Neural progenitor cell (in vitro differentiated cells): ENCODE results near the gene PAX9.

Source experiments
- CTCF ChIP-seq: fragments of 200-600 bp; sonication (generic); IDR thresholded peaks from 2 replicates; pipeline ENCODE4 v1.5.1; 2017; ENCODE audit warnings: antibody characterized with exemption, mild to moderate bottlenecking
- EZH2 ChIP-seq: fragments of 200-600 bp; sonication (generic); IDR thresholded peaks from 2 replicates; pipeline ENCODE4 v1.6.1; 2017; ENCODE audit warnings: antibody characterized with exemption, mild to moderate bottlenecking, moderate library complexity
- EZH2phosphoT487 ChIP-seq: fragments of 200-600 bp; sonication (generic); IDR thresholded peaks from 2 replicates; pipeline ENCODE4 v1.6.1; 2017; ENCODE audit warnings: antibody characterized with exemption

DNA sequence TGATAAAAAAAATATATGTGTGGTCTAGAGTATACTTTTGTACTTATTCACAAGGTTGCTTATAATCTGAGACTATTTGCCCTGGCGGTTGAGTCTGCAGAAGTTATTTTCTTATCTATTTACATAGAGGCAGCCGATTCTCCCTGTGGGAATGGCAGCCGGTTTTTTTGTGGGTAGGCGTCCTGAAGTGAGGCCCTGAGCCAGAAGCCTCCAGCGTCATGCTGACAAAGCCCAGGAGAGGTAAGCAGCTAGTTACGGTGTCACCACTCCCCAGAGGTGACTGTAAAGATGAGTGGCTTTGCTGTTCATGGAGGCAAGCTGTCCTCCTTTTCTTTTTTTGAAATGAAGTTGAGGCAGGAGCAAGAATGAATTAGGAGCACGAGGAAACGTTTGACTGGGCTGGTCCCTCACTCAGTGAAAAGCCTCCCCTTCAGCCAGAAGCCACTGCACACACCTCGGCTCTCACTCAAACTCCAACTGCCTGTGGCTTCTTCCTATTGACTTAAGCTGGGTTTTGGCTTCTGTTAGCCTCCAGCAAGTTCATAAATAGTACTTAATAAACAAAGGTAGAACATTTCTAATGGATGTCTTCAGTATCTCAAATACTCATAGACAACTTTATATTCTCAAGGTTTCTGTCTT lies 21.5 kb downstream of the PAX9 start:
- TF ChIP-seq CTCF (no peak), EZH2phosphoT487 (no peak), EZH2 (no peak)
